Measurements from ENCODE around the gene SLX4. TPM values are rescaled to one million over a fixed set of nuclear protein-coding genes. Genes with fewer than 3 reads are reported as not detected.

SLX4 gene
- total RNA-seq, 5 donors from 2014 or later (not counting 1 experiment from before 2014, with no cell fraction given), result 6.3 to 9.4 (median 8.5) TPM

- H3K27me3 ChIP-seq (replicated peaks in 1 of 2; ENCODE audit: control insufficient read depth in 2 of 2, extremely low read depth in 1 of 2, insufficient read depth in 2 of 2, low read length in 1 of 2), result no peaks in the 10 kb centered on the region
- peaks cover 25 to 39% (median 31%) of the 10 kb centered on the region in 3 donors for H3K4me1 Mint-ChIP-seq
- peaks cover 8 to 16% of the 10 kb centered on the region in 2 experiments for H3K4me1 ChIP-seq (ENCODE audit: control insufficient read depth in 1 of 2, extremely low read depth in 1 of 2, insufficient read depth in 2 of 2, low read length in 2 of 2)
- H3K4me3 Mint-ChIP-seq, result no peak overlapping the region
- peaks cover 23 to 38% of the 10 kb centered on the region in 2 donors for H3K36me3 ChIP-seq (ENCODE audit: control insufficient read depth in 2 of 2, extremely low read depth in 1 of 2, insufficient read depth in 1 of 2, low read length in 1 of 2)
- DNase-seq (no peak), ATAC-seq (replicated peaks in 1 of 4) (no peak)
- H3K9me3 Mint-ChIP-seq, result no peaks in the 10 kb centered on the region
- H3K9me3 ChIP-seq, result no peaks in the 10 kb centered on the region
- H3K36me3 Mint-ChIP-seq, result peaks cover 10% of the 10 kb centered on the region
- CTCF ChIA-PET, result interaction anchor here in 1 of 2 donors (0.6 kb wide), 2 partner anchors 400 to 615 kb away, joined by 9 to 11 read pairs; no protein-coding TSS in a partner anchor
- H3K27ac Mint-ChIP-seq, result no peak overlapping the region
- H3K4me3 ChIP-seq (ENCODE audit: control insufficient read depth in 1 of 2, extremely low read depth in 1 of 2, low read length in 1 of 2), result no peak overlapping the region
- 96% methylated on average over 17 of the region's 17 CpGs for WGBS (ENCODE audit: insufficient coverage)
- no peak overlapping the region for H3K27ac ChIP-seq (ENCODE audit: low read length)
- POLR2A ChIA-PET, result no interaction called here
- H3K27me3 Mint-ChIP-seq, result no peaks in the 10 kb centered on the region
These were observed 29.5 kb upstream of the SLX4 start for GRCh38 chr16:3640632-3641501.

- Mint-ChIP-seq H3K27ac (no peak overlapping the region), H3K27me3 (no peaks in the 10 kb centered on the region), H3K4me1 (peaks cover 27 to 45% (median 36%) of the 10 kb centered on the region in 3 donors), H3K36me3 (peaks cover 10% of the 10 kb centered on the region), H3K9me3 (no peaks in the 10 kb centered on the region), H3K4me3 (no peak overlapping the region)
- WGBS (ENCODE audit: insufficient coverage), result 86% methylated on average over 3 of the region's 3 CpGs
- Histone ChIP-seq H3K4me3 (ENCODE audit: control insufficient read depth in 1 of 2, extremely low read depth in 1 of 2, low read length in 1 of 2) (no peak overlapping the region), H3K27me3 (replicated peaks in 1 of 2; ENCODE audit: control insufficient read depth in 2 of 2, extremely low read depth in 1 of 2, insufficient read depth in 2 of 2, low read length in 1 of 2) (no peaks in the 10 kb centered on the region), H3K27ac (ENCODE audit: low read length) (no peak overlapping the region), H3K36me3 (ENCODE audit: control insufficient read depth in 2 of 2, extremely low read depth in 1 of 2, insufficient read depth in 1 of 2, low read length in 1 of 2) (peaks cover 23 to 35% of the 10 kb centered on the region in 2 donors), H3K4me1 (ENCODE audit: control insufficient read depth in 1 of 2, extremely low read depth in 1 of 2, insufficient read depth in 2 of 2, low read length in 2 of 2) (peaks cover 8 to 16% of the 10 kb centered on the region in 2 experiments), H3K9me3 (no peaks in the 10 kb centered on the region)
- DNase-seq (no peak), ATAC-seq (replicated peaks in 1 of 4) (no peak)
- CTCF ChIA-PET, result interaction anchor here in 1 of 2 donors (0.6 kb wide), 1 partner anchor 401 kb away, joined by 11 read pairs; no protein-coding TSS in a partner anchor
- POLR2A ChIA-PET, result no interaction called here
These were observed 28.8 kb upstream of the SLX4 start for GRCh38 chr16:3640207-3640606.

- DNase-seq, result no peak
- Histone ChIP-seq H3K36me3 (ENCODE audit: control insufficient read depth in 2 of 2, extremely low read depth in 1 of 2, insufficient read depth in 1 of 2, low read length in 1 of 2) (peaks cover 20 to 31% of the 10 kb centered on the region in 2 donors), H3K27ac (ENCODE audit: low read length) (no peak overlapping the region), H3K4me3 (ENCODE audit: control insufficient read depth in 1 of 2, extremely low read depth in 1 of 2, low read length in 1 of 2) (no peak overlapping the region), H3K4me1 (ENCODE audit: control insufficient read depth in 1 of 2, extremely low read depth in 1 of 2, insufficient read depth in 2 of 2, low read length in 2 of 2) (peaks cover 8 to 16% of the 10 kb centered on the region in 2 experiments), H3K27me3 (replicated peaks in 1 of 2; ENCODE audit: control insufficient read depth in 2 of 2, extremely low read depth in 1 of 2, insufficient read depth in 2 of 2, low read length in 1 of 2) (no peaks in the 10 kb centered on the region), H3K9me3 (no peaks in the 10 kb centered on the region)
- Mint-ChIP-seq H3K27ac (no peak overlapping the region), H3K4me1 (peaks cover 27 to 45% (median 36%) of the 10 kb centered on the region in 3 donors), H3K36me3 (peaks cover 10% of the 10 kb centered on the region), H3K27me3 (no peaks in the 10 kb centered on the region), H3K9me3 (no peaks in the 10 kb centered on the region), H3K4me3 (peak overlapping the region in 1 of 3 donors; percentile 0)
- ATAC-seq (replicated peaks in 1 of 4), result no peak
- 97% methylated on average over 6 of the region's 13 CpGs for WGBS (ENCODE audit: insufficient coverage)
- ChIA-PET CTCF (no interaction called here), POLR2A (no interaction called here)
These were observed 27.7 kb upstream of the SLX4 start for GRCh38 chr16:3638916-3639644.

- H3K36me3 ChIP-seq (ENCODE audit: control insufficient read depth in 2 of 2, extremely low read depth in 1 of 2, insufficient read depth in 1 of 2, low read length in 1 of 2), result peaks cover 15 to 23% of the 10 kb centered on the region in 2 donors
- peak; percentile 82 to 90 (median 85) for ATAC-seq (replicated peaks in 1 of 4)
- WGBS (ENCODE audit: insufficient coverage), result 25% methylated on average over 1 of the region's 3 CpGs
- peak overlapping the region; percentile 31 for H3K27ac ChIP-seq (ENCODE audit: low read length)
- H3K4me3 Mint-ChIP-seq, result peak overlapping the region in 1 of 3 donors; percentile 36
- peaks cover 8 to 16% of the 10 kb centered on the region in 2 experiments for H3K4me1 ChIP-seq (ENCODE audit: control insufficient read depth in 1 of 2, extremely low read depth in 1 of 2, insufficient read depth in 2 of 2, low read length in 2 of 2)
- H3K4me1 Mint-ChIP-seq, result peaks cover 27 to 54% (median 36%) of the 10 kb centered on the region in 3 donors
- ChIA-PET CTCF (no interaction called here), POLR2A (interaction anchor here in 1 of 2 donors (0.8 kb wide), 1 partner anchor 11 kb away, joined by 4 read pairs; no protein-coding TSS in a partner anchor)
- H3K9me3 Mint-ChIP-seq, result no peaks in the 10 kb centered on the region
- H3K36me3 Mint-ChIP-seq, result peaks cover 8% of the 10 kb centered on the region
- H3K4me3 ChIP-seq (ENCODE audit: control insufficient read depth in 1 of 2, extremely low read depth in 1 of 2, low read length in 1 of 2), result no peak overlapping the region
- no peaks in the 10 kb centered on the region for H3K9me3 ChIP-seq
- H3K27me3 Mint-ChIP-seq, result no peaks in the 10 kb centered on the region
- peak overlapping the region; percentile 81 to 84 for H3K27ac Mint-ChIP-seq
- peak in 28 of 35 experiments; percentile 8 to 57 (median 28) for DNase-seq
- H3K27me3 ChIP-seq (replicated peaks in 1 of 2; ENCODE audit: control insufficient read depth in 2 of 2, extremely low read depth in 1 of 2, insufficient read depth in 2 of 2, low read length in 1 of 2), result no peaks in the 10 kb centered on the region
These were observed 26.0 kb upstream of the SLX4 start for GRCh38 chr16:3637371-3637923.

GRCh38 chr16:3625911-3626732 is 14.7 kb upstream of the SLX4 start:
- Histone ChIP-seq H3K4me1 (ENCODE audit: control insufficient read depth in 1 of 2, extremely low read depth in 1 of 2, insufficient read depth in 2 of 2, low read length in 2 of 2) (peaks cover 17 to 19% of the 10 kb centered on the region in 2 experiments), H3K4me3 (ENCODE audit: control insufficient read depth in 1 of 2, extremely low read depth in 1 of 2, low read length in 1 of 2) (no peak overlapping the region), H3K36me3 (ENCODE audit: control insufficient read depth in 2 of 2, extremely low read depth in 1 of 2, insufficient read depth in 1 of 2, low read length in 1 of 2) (no peaks in the 10 kb centered on the region), H3K27me3 (replicated peaks in 1 of 2; ENCODE audit: control insufficient read depth in 2 of 2, extremely low read depth in 1 of 2, insufficient read depth in 2 of 2, low read length in 1 of 2) (no peaks in the 10 kb centered on the region), H3K9me3 (no peaks in the 10 kb centered on the region), H3K27ac (ENCODE audit: low read length) (peak overlapping the region; percentile 22)
- peak overlapping the region; percentile 75 to 93 for H3K27ac Mint-ChIP-seq
- POLR2A ChIA-PET, result interaction anchor here in 1 of 2 donors (0.8 kb wide), 1 partner anchor 12 kb away, joined by 4 read pairs; no protein-coding TSS in a partner anchor
- H3K4me3 Mint-ChIP-seq, result peak overlapping the region in 2 of 3 donors; percentile 48 to 49
- ATAC-seq (replicated peaks in 1 of 4) (peak; percentile 85 to 92 (median 90)), DNase-seq (peak in 1 of 35 experiments; percentile 43)
- no peaks in the 10 kb centered on the region for H3K9me3 Mint-ChIP-seq
- H3K27me3 Mint-ChIP-seq, result no peaks in the 10 kb centered on the region
- CTCF ChIA-PET, result interaction anchor here (0.6 to 1.1 kb wide), 3 partner anchors 14 to 360 kb away, joined by 3 to 4 read pairs (median 4); partner anchors contain the start of gene SLX4 (in 1 of the 2)
- 56% methylated on average over 3 of the region's 4 CpGs for WGBS (ENCODE audit: insufficient coverage)
- no peaks in the 10 kb centered on the region for H3K36me3 Mint-ChIP-seq
- peaks cover 42 to 45% (median 43%) of the 10 kb centered on the region in 3 donors for H3K4me1 Mint-ChIP-seq
